Neural crest cell (in vitro differentiated cells): ENCODE measurements around the gene ZNF22. TPM values are rescaled to one million over a fixed set of nuclear protein-coding genes. Genes with fewer than 3 reads are reported as not detected.
A peak's percentile ranks its signal among the peaks of the same experiment; 100 is the strongest.
"Not testable (repeated sequence)": the region's sequence is repeated elsewhere in the genome, so short reads cannot be mapped to it uniquely, and the experiment has no call there.

Source experiments
- DNase-seq: peaks from one replicate; pipeline ENCODE4 v3.0.0; 2021; ENCODE audit warnings: low read depth, mixed read lengths, low spot score
- H3K27ac Mint-ChIP-seq: one replicate; pipeline ENCODE4 v1.8.0; 2021; ENCODE audit warnings: mild to moderate bottlenecking, mixed read lengths; ENCODE audit not compliant: unreplicated experiment
- H3K27me3 Mint-ChIP-seq: 2 replicates; pipeline ENCODE4 v1.8.0; 2021; ENCODE audit warnings: low read depth, mild to moderate bottlenecking, mixed read lengths
- H3K36me3 Mint-ChIP-seq: 2 replicates; pipeline ENCODE4 v1.8.0; 2021; ENCODE audit warnings: low read depth, mild to moderate bottlenecking, mixed read lengths
- H3K4me1 Mint-ChIP-seq: 2 replicates; pipeline ENCODE4 v1.8.0; 2021; ENCODE audit warnings: mixed read lengths
- H3K4me3 Mint-ChIP-seq: one replicate; pipeline ENCODE4 v1.8.0; 2021; ENCODE audit warnings: mild to moderate bottlenecking, mixed read lengths
- H3K9me3 Mint-ChIP-seq: 2 replicates; pipeline ENCODE4 v1.8.0; 2021; ENCODE audit warnings: mixed read lengths
- total RNA-seq: library from RNA; stranded (reverse); gene quantifications from 2 replicates; pipeline ENCODE4 v1.2.1, GENCODE V29; 2021
- TF ChIP-seq, protein P1 (sequence below): fragments of 200-600 bp; sonication (generic); conservative IDR thresholded peaks from 2 replicates; pipeline ENCODE4 v1.5.0; 2021; ENCODE audit warnings: antibody characterized with exemption, mild to moderate bottlenecking

ZNF22 gene
- total RNA-seq, 1 donor from 2014 or later, result 51.0 TPM

DNA sequence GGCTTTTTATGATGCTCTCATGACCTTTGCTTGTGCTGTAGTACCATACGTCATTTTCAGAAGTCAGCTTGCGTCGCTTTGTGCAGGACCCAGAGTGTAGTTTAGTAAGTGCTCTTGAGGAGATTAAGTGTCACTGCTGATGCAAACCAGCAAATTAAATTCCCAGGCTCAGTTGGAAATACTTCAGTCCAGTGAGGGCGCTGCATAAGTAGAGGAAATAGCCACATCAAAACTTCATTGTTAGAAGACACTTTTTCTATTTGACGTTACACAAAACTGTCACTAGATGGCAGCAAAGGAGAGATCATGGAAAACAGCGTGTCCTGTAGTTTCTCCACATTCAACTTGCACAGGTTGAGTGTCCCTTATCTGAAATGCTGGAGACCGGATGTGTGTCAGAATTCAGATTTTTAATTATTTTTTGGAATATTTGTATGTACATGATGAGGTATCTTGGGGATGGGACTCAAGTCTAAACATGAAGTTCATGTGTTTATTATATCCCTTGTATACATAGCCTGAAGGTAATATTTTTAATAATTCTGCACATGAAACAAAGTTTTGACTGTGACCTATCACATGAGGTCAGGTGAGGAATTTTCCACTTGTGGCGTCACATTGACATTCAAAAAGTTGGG, 7.9 kb downstream of the ZNF22 start:
- no peak overlapping the region for H3K27ac Mint-ChIP-seq
- TF ChIP-seq, protein P1, sequence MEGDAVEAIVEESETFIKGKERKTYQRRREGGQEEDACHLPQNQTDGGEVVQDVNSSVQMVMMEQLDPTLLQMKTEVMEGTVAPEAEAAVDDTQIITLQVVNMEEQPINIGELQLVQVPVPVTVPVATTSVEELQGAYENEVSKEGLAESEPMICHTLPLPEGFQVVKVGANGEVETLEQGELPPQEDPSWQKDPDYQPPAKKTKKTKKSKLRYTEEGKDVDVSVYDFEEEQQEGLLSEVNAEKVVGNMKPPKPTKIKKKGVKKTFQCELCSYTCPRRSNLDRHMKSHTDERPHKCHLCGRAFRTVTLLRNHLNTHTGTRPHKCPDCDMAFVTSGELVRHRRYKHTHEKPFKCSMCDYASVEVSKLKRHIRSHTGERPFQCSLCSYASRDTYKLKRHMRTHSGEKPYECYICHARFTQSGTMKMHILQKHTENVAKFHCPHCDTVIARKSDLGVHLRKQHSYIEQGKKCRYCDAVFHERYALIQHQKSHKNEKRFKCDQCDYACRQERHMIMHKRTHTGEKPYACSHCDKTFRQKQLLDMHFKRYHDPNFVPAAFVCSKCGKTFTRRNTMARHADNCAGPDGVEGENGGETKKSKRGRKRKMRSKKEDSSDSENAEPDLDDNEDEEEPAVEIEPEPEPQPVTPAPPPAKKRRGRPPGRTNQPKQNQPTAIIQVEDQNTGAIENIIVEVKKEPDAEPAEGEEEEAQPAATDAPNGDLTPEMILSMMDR, result peak; percentile 87
- H3K36me3 Mint-ChIP-seq, result peaks cover 23% of the 10 kb centered on the region
- H3K27me3 Mint-ChIP-seq, result no peaks in the 10 kb centered on the region
- H3K4me1 Mint-ChIP-seq, result no peaks in the 10 kb centered on the region
- H3K4me3 Mint-ChIP-seq, result no peak overlapping the region
- H3K9me3 Mint-ChIP-seq, result no peaks in the 10 kb centered on the region
- DNase-seq, result peak; percentile 22

DNA sequence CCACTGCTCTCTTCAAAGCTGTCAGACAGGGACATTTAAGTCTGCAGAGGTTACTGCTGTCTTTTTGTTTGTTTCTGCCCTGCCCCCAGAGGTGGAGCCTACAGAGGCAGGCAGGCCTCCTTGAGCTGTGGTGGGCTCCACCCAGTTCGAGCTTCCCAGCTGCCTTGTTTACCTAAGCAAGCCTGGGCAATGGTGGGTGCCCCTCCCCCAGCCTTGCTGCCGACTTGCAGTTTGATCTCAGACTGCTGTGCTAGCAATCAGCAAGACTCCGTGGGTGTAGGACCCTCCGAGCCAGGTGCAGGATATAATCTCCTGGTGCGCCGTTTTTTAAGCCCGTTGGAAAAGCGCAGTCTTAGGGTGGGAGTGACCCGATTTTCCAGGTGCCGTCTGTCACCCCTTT, 13.8 kb downstream of the ZNF22 start:
- H3K9me3 Mint-ChIP-seq, H3K36me3 Mint-ChIP-seq, H3K27me3 Mint-ChIP-seq, H3K4me1 Mint-ChIP-seq, H3K27ac Mint-ChIP-seq, DNase-seq, H3K4me3 Mint-ChIP-seq: not testable (repeated sequence)

DNA sequence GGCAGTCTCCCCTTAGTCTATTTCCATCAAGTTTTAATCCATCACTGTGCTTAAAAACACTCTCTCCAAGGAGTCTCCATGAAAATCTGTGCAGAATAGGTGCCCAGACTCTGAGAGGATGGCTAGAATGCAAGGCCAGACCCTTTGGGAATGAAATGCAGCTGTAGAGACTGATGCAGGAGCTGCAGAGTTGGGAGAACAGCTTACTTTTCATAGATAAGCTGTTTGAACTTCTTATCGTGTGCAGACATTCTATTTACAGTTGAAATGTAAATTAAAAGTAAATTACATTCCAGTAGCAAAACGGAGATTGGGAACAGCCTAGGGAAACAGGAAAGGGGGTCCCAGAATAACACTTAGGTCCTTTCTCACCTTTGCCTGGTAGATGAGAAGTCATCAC, 14.9 kb downstream of the ZNF22 start:
- no peaks in the 10 kb centered on the region for H3K36me3 Mint-ChIP-seq
- no peak for DNase-seq
- no peak overlapping the region for H3K4me3 Mint-ChIP-seq
- H3K27ac Mint-ChIP-seq, result no peak overlapping the region
- H3K9me3 Mint-ChIP-seq, result no peaks in the 10 kb centered on the region
- no peaks in the 10 kb centered on the region for H3K4me1 Mint-ChIP-seq
- no peaks in the 10 kb centered on the region for H3K27me3 Mint-ChIP-seq
- TF ChIP-seq, protein P1, result no peak

DNA sequence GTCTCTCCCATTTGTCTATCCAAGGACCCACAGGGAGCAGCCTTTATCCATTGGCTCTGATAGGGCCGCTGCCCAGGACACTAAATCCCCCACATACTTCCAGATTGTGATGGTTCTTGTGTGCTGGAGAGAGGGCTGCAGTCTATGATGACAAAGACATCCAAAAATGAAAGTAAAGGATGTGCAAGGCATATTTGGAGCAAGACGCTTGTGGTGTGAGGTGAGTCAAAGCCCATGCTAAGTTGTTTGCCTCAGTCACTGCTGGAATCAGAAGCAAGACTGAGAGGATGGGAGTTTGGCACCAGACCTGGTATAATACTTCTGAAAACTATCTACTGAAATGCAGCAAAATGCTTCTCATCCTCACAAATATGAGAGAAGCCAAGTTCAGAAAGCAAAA, 22.7 kb downstream of the ZNF22 start:
- Mint-ChIP-seq H3K4me1 (no peaks in the 10 kb centered on the region), H3K27ac (no peak overlapping the region), H3K36me3 (peaks cover 4% of the 10 kb centered on the region), H3K4me3 (no peak overlapping the region), H3K27me3 (peaks cover 7% of the 10 kb centered on the region), H3K9me3 (peaks cover 8% of the 10 kb centered on the region)
- DNase-seq, result no peak
- TF ChIP-seq, protein P1, result no peak

DNA sequence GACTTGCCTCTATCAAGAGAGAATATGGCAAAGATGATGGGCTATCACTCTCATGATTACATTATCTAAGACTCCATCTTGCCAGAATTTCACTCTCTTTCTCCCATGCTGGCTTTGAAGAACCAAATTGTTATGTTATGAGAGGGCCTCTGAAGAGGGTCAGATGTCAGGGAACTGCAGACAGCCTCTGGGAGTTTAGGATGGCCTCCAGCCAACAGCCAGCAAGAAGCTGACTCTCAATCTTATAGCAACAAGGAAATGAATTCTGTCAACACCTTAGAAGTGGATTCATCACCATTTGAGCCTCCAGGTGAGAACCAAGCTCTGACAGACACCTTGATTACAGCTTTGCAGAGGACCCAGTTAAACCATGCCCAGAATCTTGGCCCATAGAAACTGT, 33.6 kb downstream of the ZNF22 start:
- no peaks in the 10 kb centered on the region for H3K27me3 Mint-ChIP-seq
- no peak overlapping the region for H3K27ac Mint-ChIP-seq
- no peak overlapping the region for H3K4me3 Mint-ChIP-seq
- no peaks in the 10 kb centered on the region for H3K4me1 Mint-ChIP-seq
- DNase-seq, result no peak
- H3K36me3 Mint-ChIP-seq, result no peaks in the 10 kb centered on the region
- TF ChIP-seq, protein P1, result no peak
- H3K9me3 Mint-ChIP-seq, result peaks cover 8% of the 10 kb centered on the region

DNA sequence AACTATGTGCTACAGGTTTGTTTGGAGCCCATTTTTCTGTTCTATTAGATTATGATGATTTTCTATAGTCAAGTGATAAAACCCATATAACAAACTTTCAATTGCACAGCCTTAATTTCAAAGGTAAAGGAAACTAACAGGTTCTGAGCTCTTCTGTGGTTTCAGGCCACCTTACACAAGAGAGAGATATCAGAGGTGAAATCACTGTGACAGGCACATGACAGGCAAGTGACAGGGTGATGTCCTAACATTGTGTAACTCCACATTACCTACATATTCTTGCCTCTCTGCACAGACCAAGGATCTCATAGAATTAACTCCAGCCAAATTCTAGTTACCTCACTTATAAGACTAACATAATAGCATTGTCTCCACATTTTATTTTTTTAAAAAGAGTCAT, 35.0 kb downstream of the ZNF22 start:
- Mint-ChIP-seq H3K27ac (no peak overlapping the region), H3K9me3 (peaks cover 8% of the 10 kb centered on the region), H3K4me1 (no peaks in the 10 kb centered on the region), H3K27me3 (no peaks in the 10 kb centered on the region), H3K4me3 (no peak overlapping the region), H3K36me3 (no peaks in the 10 kb centered on the region)
- TF ChIP-seq, protein P1, result no peak
- no peak for DNase-seq
